Mesothelial cell of epicardium (in vitro differentiated cells): ENCODE measurements around the gene TMEM198. TPM values are rescaled to one million over a fixed set of nuclear protein-coding genes. Genes with fewer than 3 reads are reported as not detected.

Experiments used
- DNase-seq, 2 experiments: peaks; one replicate each; pipeline ENCODE4 v3.0.0; 2021; ENCODE audit warnings: low spot score in 2 of 2; ENCODE audit not compliant: unreplicated experiment in 2 of 2
- H3K27ac Mint-ChIP-seq: 2 replicates; pipeline ENCODE4 v1.8.0; 2021; ENCODE audit warnings: mixed read lengths
- H3K27me3 Mint-ChIP-seq: 2 replicates; pipeline ENCODE4 v1.8.0; 2021; ENCODE audit warnings: low read depth, mixed read lengths
- H3K36me3 Mint-ChIP-seq: 2 replicates; pipeline ENCODE4 v1.8.0; 2021; ENCODE audit warnings: mixed read lengths
- H3K4me1 Mint-ChIP-seq: 2 replicates; pipeline ENCODE4 v1.8.0; 2021; ENCODE audit warnings: mixed read lengths
- H3K4me3 Mint-ChIP-seq: 2 replicates; pipeline ENCODE4 v1.8.0; 2021; ENCODE audit warnings: mild to moderate bottlenecking, moderate library complexity, mixed read lengths
- H3K9me3 Mint-ChIP-seq: 2 replicates; pipeline ENCODE4 v1.8.0; 2021; ENCODE audit warnings: mixed read lengths
- CTCF ChIP-seq: fragments of 200-600 bp; sonication (generic); IDR thresholded peaks from one replicate; pipeline ENCODE4 v1.5.0; 2021; ENCODE audit warnings: antibody characterized with exemption; ENCODE audit not compliant: unreplicated experiment
- total RNA-seq: library from RNA; stranded (reverse); gene quantifications from 3 replicates; pipeline ENCODE4 v1.2.1, GENCODE V29; 2021

The TMEM198 gene
- total RNA-seq, 1 donor from 2014 or later: 4.0 TPM

GRCh38 chr2:219515874-219516629 is 27.8 kb upstream of the TMEM198 start:
- Mint-ChIP-seq H3K27me3 (peaks cover 84% of the 10 kb centered on the region), H3K36me3 (no peaks in the 10 kb centered on the region), H3K4me1 (peaks cover 49% of the 10 kb centered on the region), H3K9me3 (no peaks in the 10 kb centered on the region), H3K4me3 (no peak overlapping the region), H3K27ac (no peak overlapping the region)
- no peak for TF ChIP-seq CTCF
- no peak for DNase-seq

- Mint-ChIP-seq H3K27ac (no peak overlapping the region), H3K36me3 (no peaks in the 10 kb centered on the region), H3K27me3 (peaks cover 77% of the 10 kb centered on the region), H3K4me1 (peaks cover 53% of the 10 kb centered on the region), H3K9me3 (no peaks in the 10 kb centered on the region), H3K4me3 (no peak overlapping the region)
- no peak for TF ChIP-seq CTCF
- no peak for DNase-seq
Measured at GRCh38 chr2:219516888-219517287, 26.9 kb upstream of the TMEM198 start.

- peaks cover 67% of the 10 kb centered on the region for H3K27me3 Mint-ChIP-seq
- H3K4me3 Mint-ChIP-seq: no peak overlapping the region
- no peak for DNase-seq
- no peak overlapping the region for H3K27ac Mint-ChIP-seq
- H3K36me3 Mint-ChIP-seq: no peaks in the 10 kb centered on the region
- H3K4me1 Mint-ChIP-seq: peaks cover 50% of the 10 kb centered on the region
- TF ChIP-seq CTCF: no peak
- H3K9me3 Mint-ChIP-seq: no peaks in the 10 kb centered on the region
Measured at GRCh38 chr2:219517954-219518778, 25.7 kb upstream of the TMEM198 start.

GRCh38 chr2:219519526-219519916 is 24.3 kb upstream of the TMEM198 start:
- no peak for TF ChIP-seq CTCF
- Mint-ChIP-seq H3K27me3 (peaks cover 67% of the 10 kb centered on the region), H3K4me1 (peaks cover 41% of the 10 kb centered on the region), H3K27ac (no peak overlapping the region), H3K36me3 (no peaks in the 10 kb centered on the region), H3K4me3 (no peak overlapping the region), H3K9me3 (no peaks in the 10 kb centered on the region)
- DNase-seq: no peak

- no peak for TF ChIP-seq CTCF
- H3K36me3 Mint-ChIP-seq: no peaks in the 10 kb centered on the region
Measured at GRCh38 chr2:219520079-219520478, 23.7 kb upstream of the TMEM198 start.

More at GRCh38 chr2:219520079-219520478, 23.7 kb upstream of the TMEM198 start:
- peaks cover 65% of the 10 kb centered on the region for H3K27me3 Mint-ChIP-seq
- no peak for DNase-seq
- peaks cover 41% of the 10 kb centered on the region for H3K4me1 Mint-ChIP-seq
- H3K9me3 Mint-ChIP-seq: no peaks in the 10 kb centered on the region
- H3K4me3 Mint-ChIP-seq: no peak overlapping the region
- H3K27ac Mint-ChIP-seq: no peak overlapping the region
